GM19468 (cell line): Measurements from ENCODE around the gene PARP14.
"Not testable (repeated sequence)": the region's sequence is repeated elsewhere in the genome, so short reads cannot be mapped to it uniquely, and the experiment has no call there.

Experiments
- ATAC-seq: cut with Tn5 transposase; IDR thresholded peaks from one replicate; pipeline ENCODE4 v1.9.1; 2021; ENCODE audit warnings: mild to moderate bottlenecking, moderate library complexity, moderate number of reproducible peaks; ENCODE audit not compliant: unreplicated experiment; ENCODE audit errors: extremely low read depth

Gene PARP14

DNA sequence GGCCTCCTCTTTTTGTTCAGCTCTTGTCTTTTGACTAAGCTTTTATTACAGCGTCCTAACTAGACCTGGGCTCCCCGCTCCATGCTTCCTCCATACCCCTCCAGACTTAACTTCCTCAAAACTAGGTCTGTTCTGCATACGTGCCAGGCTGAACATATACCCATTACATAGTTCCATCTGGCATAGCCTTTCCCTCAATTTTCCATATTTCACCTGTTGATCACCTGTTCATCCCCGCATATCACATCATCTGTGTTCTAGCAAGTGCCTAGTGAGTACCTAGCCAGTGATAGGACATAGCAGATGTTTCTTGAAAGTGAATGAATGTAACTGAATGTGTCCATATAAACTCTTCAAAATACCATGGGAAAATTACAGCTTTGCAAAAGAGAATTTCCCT lies 36.0 kb downstream of the PARP14 start:
- ATAC-seq, result no peak

DNA sequence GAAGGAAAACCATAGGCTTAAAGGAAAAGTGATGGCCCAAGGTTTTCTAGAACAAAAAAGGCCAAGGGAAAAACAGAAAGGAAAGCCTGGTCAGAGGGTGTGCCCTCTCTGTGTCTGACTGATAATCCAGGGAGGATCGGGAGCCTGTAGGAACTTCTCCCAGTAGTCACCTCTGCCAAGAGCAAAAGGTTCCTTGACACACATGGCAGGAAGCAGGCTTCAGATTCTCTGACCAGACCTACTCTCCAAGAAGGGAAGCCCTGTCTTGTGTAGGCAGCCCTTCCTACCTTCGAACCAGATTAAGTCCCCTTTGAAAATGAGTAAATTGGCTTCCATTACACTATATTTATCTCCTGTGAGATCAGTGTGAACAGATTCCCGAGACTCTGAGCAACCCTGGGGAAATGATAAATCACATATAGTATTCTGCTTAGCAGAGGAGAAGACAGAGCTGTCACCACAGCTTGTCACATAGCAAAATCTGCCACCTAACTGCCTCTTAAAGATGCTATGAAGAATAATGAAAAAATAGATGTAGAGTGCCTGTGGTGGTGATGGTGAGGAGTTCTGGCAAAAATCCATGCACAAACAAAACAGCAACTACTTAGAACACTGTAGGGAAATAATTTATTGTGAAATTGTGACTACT lies 38.8 kb downstream of the PARP14 start:
- ATAC-seq, result no peak

DNA sequence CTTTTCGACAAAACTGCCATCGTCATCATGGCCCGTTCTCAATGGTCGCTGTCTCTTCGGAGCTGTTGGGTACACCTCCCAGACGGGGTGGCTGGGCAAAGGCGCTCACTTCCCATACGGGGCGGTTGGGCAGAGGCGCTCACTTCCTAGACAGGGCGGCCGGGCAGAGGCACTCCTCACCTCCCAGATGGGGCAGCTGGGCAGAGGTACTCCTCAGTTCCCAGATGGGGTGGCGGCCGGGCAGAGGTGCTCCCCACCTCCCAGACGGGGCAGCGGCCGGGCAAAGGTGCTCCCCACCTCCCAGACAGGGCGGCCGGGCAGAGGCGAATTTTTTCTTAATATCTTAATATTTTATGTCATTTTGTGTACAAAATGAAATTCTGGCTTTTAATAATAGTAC lies 44.5 kb downstream of the PARP14 start:
- no peak for ATAC-seq

DNA sequence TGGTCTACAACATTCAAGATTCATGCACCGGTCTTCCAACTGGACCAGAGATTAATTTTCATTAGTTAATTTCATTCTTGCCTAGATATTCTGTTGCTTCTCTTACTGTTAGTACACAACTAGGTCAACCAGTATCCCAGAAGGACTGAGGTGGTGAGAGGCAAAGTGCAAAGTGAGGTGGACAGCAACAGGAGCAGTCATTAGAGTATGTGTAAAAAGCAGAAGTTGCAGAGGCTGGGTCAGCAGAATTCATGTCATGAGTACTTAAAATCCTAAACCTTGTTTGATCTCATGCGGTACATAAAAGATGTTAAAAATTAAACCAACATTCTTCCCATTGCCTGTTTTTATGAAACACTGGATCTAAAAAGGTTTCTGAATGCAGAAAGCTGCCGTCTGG lies 46.7 kb downstream of the PARP14 start:
- ATAC-seq, result no peak

DNA sequence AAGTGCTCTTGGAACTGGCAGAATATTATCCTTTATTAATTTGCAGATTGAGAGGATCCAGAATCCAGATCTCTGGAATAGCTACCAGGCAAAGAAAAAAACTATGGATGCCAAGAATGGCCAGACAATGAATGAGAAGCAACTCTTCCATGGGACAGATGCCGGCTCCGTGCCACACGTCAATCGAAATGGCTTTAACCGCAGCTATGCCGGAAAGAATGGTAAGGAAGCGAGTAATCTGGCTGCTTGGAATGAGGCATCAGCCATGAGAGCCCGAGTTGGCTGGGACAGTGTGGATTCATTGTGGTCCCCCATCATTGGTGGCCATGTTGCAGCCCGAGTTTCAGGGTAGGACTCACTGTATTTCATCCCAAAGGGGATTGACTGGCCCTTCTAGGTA lies 47.1 kb downstream of the PARP14 start:
- ATAC-seq, result no peak

DNA sequence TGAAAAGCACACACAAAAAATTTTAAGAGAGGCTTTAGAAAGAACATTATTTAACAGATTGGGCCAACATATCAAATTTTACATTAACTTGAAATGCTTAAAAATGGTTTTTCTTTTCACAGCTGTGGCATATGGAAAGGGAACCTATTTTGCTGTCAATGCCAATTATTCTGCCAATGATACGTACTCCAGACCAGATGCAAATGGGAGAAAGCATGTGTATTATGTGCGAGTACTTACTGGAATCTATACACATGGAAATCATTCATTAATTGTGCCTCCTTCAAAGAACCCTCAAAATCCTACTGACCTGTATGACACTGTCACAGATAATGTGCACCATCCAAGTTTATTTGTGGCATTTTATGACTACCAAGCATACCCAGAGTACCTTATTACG lies 47.5 kb downstream of the PARP14 start:
- no peak for ATAC-seq

DNA sequence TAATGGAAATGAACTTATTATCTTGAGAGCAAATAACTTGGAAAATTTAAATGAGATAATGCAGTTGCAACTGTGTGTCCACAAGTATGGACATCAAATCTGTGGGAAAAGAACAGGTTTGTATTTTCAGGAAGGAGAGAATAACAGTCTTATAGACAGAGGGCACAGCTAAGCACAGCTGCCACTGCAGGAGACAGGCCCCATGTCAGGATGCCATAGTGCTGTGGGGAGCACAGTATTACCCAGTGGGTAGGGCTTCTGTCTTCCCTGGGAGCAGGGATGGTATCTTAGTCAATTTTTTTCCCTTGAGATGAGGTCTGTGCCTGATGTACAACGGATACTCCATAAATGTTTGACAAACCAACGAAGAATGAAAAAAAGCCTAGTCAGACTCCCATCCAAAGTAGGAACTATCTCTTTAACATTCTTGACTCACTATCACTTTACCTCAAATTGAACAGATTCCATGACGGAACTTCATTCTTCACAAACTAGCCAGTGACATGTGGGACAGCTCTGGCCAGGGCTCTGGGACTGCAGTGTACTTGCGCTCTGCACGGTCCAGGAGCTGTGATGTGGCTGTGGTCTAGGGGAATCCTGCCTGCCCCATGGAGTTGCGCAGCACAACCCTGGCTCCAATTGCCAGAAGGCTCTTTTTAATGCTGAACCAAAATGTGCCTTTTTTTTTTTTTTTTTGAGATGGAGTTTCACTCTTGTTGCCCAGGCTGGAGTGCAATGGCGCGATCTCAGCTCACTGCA lies 48.3 kb downstream of the PARP14 start:
- ATAC-seq, result no peak

DNA sequence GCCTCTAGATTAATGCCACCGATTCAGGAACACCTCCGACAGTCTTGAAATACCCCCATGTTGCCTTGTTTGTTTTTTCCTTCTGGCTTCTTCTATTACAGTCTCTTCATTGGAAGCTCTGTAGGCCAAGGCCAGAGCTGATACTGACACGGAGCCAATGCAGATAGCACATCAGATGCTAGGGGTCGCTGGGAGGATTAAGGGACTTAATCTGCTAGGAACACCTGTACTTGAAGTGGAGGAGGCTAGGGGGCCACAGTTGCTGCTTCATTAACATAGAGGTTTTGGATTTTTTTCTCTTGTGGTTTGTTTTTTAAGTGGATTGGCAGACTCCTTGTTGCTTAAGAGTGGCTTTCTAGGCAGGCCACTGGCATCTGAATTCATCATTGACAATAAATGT lies 49.6 kb downstream of the PARP14 start:
- ATAC-seq, result no peak

DNA sequence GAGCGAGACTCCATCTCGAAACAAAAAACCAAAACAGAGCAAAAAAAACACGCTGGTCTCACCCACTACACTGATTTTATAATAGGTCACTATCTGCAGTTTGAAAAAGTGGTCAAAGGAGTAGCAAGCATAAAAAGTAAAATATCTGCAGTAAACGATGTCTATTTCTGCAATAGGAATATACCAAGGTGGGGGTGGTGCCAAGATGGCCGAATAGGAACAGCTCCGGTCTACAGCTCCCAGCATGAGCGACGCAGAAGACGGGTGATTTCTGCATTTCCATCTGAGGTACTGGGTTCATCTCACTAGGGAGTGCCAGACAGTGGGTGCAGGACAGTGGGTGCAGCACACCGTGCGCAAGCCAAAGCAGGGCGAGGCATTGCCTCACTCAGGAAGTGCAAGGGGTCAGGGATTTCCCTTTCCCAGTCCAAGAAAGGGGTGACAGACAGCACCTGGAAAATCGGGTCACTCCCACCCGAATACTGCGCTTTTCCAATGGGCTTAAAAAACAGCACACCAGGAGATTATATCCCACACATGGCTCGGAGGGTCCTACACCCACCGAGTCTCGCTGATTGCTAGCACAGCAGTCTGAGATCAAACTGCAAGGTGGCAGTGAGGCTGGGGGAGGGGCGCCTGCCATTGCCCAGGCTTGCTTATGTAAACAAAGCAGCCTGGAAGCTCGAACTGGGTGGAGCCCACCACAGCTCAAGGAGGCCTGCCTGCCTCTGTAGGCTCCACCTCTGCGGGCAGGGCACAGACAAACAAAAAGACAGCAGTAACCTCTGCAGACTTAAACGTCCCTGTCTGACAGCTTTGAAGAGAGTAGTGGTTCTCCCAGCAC lies 52.3 kb downstream of the PARP14 start:
- ATAC-seq, result not testable (repeated sequence)

DNA sequence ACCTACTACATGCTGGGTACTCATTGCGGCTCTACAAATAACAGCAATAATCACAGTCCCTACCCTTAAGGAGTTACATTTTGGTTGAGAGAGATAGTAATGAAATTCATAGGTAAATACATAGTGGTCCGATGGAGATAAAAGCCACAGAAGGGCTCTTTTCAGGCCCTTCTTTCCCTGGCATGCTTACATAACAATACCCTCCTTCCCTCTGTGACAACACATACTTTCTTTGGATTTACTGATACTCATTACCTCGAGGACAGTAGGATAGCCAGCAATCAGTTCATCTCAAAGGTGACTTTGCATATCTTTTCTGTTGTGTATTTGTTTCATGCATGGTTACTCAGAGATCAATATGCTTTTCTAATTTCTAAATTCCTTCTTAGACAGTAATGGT lies 58.5 kb downstream of the PARP14 start:
- no peak for ATAC-seq

DNA sequence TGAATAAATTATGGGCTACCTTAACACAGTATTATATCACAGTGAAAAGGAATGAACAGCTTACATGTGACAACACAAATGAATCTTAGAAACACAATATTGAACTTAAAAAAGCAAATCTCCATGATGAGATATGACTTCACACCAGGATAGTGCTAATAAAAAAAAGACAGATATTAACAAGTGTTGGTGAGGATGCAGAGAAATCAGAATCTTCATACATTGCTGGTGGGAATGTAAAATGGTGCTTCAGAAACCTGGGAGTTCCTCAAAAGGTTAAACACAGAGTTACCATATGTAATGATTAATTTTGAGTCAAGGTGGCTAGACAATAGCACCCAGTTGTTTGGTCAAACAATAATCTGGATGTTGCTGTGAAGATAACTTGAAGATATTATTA lies 61.6 kb downstream of the PARP14 start:
- ATAC-seq, result no peak

DNA sequence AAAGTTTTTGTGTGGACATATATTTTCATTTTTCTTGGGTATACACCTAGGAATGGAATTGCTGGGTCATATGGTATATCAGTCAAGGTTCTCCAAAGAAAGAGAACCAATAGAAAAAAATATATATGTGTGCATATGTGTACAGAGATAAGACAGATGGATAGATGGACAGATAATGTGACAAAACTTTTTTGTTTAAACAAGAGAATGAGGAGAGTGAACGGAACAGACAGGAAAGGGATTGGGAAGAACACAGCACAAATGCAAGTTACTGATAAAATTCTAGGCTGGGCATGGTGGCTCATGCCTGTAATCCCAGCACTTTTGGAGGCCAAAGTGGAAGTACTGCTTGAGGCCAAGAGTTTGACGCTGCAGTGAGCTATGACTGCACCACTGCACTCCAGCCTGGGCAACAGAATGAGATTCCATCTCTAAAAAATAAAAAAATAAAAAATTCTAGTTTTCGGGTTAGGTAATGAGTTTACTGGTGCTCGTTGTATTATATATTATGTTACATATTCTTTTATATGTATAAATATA lies 63.0 kb downstream of the PARP14 start:
- ATAC-seq, result no peak

DNA sequence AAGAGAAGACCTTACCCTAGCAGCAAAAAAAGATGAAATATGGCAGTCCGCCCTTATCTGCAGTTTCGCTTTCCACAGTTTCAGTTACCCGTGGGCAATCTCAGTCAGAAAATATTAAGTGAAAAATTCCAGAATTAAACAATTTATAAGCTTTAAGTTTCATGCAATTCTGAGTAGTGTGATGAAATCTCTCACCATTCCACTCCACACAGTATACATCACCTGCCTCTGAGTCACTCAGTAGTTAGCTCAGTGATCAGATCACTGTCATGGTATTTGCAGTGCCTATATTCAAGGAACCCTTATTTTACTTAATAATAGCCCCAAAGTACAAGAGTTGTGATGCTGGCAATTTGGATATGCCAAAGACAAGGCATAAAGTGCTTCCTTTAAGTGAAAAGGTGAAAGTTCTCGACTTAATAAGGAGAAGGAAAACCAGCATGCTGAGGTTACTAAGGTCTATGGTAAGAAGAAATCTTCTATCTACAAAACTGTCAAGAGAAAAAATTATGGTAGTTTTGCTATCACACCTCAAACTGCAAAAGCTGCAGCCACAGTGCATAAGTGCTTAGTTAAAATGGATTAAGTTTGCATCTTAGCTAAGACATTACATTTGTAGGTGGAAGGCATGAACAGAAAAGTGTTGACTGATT lies 64.9 kb downstream of the PARP14 start:
- no peak for ATAC-seq

DNA sequence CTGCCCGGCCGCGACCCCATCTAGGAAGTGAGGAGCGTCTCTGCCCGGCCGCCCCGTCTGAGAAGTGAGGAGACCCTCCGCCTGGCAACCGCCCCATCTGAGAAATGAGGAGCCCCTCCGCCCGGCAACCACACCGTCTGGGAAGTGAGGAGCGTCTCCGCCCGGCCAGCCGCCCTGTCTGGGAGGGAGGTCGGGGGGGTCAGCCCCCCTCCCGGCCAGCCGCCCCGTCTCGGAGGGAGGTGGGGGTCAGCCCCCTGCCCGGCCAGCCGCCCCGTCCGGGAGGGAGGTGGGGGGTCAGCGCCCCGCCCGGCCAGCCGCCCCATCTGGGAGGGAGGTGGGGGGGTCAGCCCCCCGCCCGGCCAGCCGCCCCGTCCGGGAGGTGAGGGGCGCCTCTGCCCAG lies 66.7 kb downstream of the PARP14 start:
- ATAC-seq, result not testable (repeated sequence)

DNA sequence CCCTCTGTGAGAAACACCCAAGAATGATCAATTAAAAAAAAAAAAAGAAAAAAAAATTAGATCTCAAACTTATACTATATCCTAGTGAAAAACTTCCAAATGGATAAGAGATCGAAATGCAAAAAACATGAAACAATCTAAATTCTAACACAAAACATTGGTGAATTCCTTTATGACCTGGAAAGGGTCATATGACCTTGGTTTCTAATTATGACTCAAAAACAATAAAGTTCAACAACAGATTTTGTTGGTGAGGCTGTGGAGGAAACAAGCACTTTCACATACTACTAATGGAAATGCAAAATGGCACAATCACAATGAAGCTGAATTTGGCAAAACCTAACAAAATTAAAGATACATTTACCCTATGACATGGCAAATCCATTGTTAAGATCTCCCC lies 67.7 kb downstream of the PARP14 start:
- ATAC-seq, result no peak

DNA sequence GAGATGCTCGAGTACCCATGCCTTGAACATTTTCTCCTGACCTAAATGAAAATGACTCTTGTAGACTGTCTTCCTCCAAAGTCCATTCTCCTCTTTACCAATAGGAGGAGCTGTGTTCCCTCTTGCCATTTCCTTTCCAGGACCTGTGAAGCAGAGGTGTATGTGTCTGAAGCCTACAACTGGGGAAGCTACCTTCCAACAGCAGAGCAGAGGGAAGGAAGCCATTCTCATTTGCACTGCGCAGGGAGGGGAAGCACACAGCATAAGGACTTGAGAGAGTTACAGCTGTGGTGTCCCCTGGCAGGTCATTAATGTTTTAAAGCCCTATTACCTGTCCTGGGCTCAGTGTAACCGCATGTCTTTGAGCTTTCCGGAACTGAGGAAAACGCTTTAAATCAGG lies 74.3 kb downstream of the PARP14 start:
- peak; percentile 58 for ATAC-seq

DNA sequence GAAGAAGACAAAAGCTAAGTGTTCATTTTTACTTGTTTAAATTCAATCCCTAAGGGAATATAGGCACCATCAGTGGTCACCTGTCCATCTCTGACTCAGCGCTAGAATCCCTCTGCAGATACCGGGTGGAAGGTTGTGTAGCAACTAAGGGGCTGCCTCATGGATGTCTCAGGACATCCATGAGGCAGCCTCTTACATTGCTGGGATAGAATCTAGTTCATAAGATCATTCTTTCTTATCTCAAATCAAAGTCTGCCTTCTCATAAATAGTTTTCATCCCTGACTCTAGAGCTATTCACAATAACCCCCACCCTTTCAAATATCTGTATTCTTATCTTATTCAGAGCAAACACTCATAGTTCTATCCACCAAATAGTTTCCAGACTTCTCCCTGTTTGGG lies 74.9 kb downstream of the PARP14 start:
- ATAC-seq, result no peak

DNA sequence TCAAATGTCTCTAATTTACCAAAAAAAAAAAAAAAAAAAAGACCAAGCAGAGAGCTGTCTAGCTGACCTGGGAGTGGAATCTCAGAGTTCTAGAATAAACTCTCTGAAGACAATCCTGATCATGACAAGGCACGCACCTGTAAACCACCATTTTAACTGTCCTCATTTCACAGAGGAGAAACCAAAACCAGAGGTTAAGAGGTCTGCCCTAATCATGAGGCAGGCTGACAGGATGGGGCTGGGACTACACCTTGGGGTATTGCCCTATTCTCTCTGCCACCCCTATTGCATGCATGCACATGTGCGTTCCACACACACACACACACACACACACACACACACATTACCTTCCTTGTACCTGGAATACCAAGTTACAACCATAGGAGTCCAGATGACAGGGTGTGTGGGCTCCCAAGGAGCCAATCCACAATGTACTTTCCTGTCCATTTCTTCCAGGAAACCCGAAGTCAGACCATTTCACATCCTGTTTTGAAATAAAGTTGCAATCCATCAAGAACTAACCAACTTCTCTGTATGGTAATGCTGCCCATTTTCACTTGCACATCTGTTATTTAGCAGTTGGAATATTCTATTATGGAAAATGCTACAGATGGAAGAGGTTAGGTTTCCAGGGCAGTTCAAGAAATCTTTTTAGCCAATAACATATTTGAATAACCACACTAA lies 78.4 kb downstream of the PARP14 start:
- ATAC-seq, result no peak

DNA sequence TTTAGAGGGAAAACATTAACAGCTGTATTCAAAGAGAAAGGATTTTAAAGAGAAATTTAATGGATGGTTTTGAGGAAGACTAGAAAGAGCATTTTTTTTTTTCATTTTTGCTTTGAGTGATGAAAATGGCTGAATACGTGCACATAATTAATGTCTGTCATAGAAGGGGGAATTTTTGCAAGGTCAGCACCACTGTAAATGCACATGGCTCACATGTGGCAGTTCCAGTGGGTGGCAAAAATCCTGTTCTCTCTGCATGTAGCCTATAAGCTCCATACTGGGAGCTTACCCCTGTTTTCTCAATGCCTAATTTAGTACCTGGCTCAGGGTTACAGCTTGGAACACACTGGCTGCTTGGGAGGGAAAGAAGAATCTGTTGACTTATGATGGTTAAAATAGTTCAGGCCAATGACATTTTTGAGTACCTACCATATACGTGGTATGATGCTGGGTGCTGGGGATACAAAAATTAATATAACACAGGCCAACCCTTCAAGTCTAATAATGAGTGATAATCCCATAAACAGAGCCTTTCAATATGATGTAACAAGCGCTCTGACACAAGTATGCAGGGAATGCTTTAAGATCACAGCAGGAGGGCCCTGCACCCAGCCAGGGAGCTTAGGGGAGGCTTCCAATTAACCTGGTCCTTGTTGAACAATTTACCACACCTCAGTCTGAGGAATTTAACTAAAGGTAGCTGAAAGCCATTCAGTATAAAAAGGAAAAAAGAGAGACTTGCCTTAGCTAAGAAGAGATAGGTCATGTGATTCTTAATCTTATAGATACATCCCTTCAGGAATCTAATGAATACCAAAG lies 80.0 kb downstream of the PARP14 start:
- no peak for ATAC-seq
